Loucy (cell line): ENCODE data around the gene SGIP1.

Source experiments
- H2AFZ ChIP-seq: fragments of 200-600 bp; sonication (generic); 2 replicates; pipeline ENCODE4 v1.6.0; 2016; ENCODE audit warnings: antibody characterized with exemption, mild to moderate bottlenecking, low read length, moderate library complexity
- H3F3A ChIP-seq: fragments of 200-600 bp; 2 replicates; pipeline ENCODE4 v1.6.0; 2016; ENCODE audit warnings: antibody characterized with exemption, low read depth, mild to moderate bottlenecking
- H3K27me3 ChIP-seq: fragments of 200-600 bp; sonication (generic); 2 replicates; pipeline ENCODE4 v1.6.1; 2014; ENCODE audit warnings: low read length, mild to moderate bottlenecking; ENCODE audit not compliant: insufficient read depth, poor library complexity, severe bottlenecking
- H3K36me3 ChIP-seq: fragments of 200-600 bp; sonication (generic); 2 replicates; pipeline ENCODE4 v1.6.1; 2016; ENCODE audit warnings: low read length; ENCODE audit not compliant: insufficient read depth
- H3K4me1 ChIP-seq: fragments of 200-600 bp; sonication (generic); 2 replicates; pipeline ENCODE4 v1.5.1; 2014; ENCODE audit warnings: low read length, mild to moderate bottlenecking; ENCODE audit not compliant: insufficient read depth, poor library complexity, severe bottlenecking
- H3K4me2 ChIP-seq: fragments of 200-600 bp; sonication (generic); 2 replicates; pipeline ENCODE4 v1.6.0; 2014; ENCODE audit warnings: antibody characterized with exemption, low read length, low read depth, mild to moderate bottlenecking; ENCODE audit not compliant: poor library complexity, severe bottlenecking
- H3K4me3 ChIP-seq: fragments of 200-600 bp; sonication (generic); 2 replicates; pipeline ENCODE4 v1.5.1; 2014; ENCODE audit warnings: low read length, mild to moderate bottlenecking, mixed read lengths; ENCODE audit not compliant: poor library complexity, severe bottlenecking
- H3K79me2 ChIP-seq: fragments of 200-600 bp; sonication (generic); 2 replicates; pipeline ENCODE4 v1.6.1; 2014; ENCODE audit warnings: low read length; ENCODE audit not compliant: insufficient read depth
- H3K9ac ChIP-seq: fragments of 200-600 bp; sonication (generic); 2 replicates; pipeline ENCODE4 v1.6.0; 2014; ENCODE audit warnings: mild to moderate bottlenecking, low read depth, low read length, moderate library complexity; ENCODE audit not compliant: poor library complexity, severe bottlenecking
- H3K9me2 ChIP-seq: fragments of 200-600 bp; sonication (generic); replicated peaks from 2 replicates; pipeline ENCODE4 v1.6.1; 2016; ENCODE audit warnings: low read depth, low read length, mixed read lengths
- H3K9me3 ChIP-seq: fragments of 200-600 bp; sonication (generic); 2 replicates; pipeline ENCODE4 v1.6.1; 2014; ENCODE audit warnings: mild to moderate bottlenecking, antibody characterized with exemption, low read length, low read depth; ENCODE audit not compliant: insufficient read depth
- H4K20me1 ChIP-seq: fragments of 200-600 bp; sonication (generic); 2 replicates; pipeline ENCODE4 v1.6.0; 2014; ENCODE audit warnings: antibody characterized with exemption, low read length, mild to moderate bottlenecking; ENCODE audit not compliant: insufficient read depth, poor library complexity, severe bottlenecking
- EZH2phosphoT487 ChIP-seq: fragments of 200-600 bp; IDR thresholded peaks from 2 replicates; pipeline ENCODE4 v1.6.1; 2018; ENCODE audit warnings: antibody characterized with exemption, mild to moderate bottlenecking, moderate library complexity, borderline replicate concordance
- TF ChIP-seq, protein P1 (sequence below): fragments of 200-600 bp; sonication (generic); conservative IDR thresholded peaks from 2 replicates; pipeline ENCODE4 v1.5.1; 2014; ENCODE audit warnings: mild to moderate bottlenecking, antibody characterized with exemption, low read length

SGIP1 gene

DNA sequence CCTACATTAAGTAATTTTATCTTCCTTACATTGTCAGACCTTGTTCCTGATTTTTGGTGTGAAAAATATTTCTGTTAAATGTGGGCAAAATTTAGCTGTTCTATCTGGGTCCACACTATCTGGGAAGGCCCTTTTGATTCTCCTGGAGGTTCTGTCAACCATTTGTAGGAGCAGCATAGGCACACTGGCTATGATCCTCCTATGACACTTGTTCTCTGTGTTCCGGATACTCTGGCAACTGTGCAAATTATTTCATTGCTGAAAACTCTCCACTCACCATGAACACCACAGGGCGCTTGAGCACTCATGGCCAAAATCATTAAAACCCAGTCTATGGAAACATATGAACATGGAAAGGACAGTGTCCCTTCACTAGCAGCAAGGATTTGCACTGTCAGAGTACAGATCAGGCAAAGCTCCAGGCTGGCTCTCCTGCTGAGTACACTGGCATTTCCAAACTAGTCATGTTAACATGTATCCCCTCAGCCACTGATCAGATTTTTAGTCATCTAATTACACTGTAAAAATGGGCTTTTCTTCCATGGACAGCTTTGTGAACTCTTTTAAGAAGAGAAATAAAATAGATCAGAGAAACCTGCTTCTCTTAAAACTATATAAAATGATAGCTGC is 43.9 kb upstream of the SGIP1 start:
- TF ChIP-seq EZH2phosphoT487 = no peak
- TF ChIP-seq, protein P1, sequence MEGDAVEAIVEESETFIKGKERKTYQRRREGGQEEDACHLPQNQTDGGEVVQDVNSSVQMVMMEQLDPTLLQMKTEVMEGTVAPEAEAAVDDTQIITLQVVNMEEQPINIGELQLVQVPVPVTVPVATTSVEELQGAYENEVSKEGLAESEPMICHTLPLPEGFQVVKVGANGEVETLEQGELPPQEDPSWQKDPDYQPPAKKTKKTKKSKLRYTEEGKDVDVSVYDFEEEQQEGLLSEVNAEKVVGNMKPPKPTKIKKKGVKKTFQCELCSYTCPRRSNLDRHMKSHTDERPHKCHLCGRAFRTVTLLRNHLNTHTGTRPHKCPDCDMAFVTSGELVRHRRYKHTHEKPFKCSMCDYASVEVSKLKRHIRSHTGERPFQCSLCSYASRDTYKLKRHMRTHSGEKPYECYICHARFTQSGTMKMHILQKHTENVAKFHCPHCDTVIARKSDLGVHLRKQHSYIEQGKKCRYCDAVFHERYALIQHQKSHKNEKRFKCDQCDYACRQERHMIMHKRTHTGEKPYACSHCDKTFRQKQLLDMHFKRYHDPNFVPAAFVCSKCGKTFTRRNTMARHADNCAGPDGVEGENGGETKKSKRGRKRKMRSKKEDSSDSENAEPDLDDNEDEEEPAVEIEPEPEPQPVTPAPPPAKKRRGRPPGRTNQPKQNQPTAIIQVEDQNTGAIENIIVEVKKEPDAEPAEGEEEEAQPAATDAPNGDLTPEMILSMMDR = no peak
- no peaks in the 10 kb centered on the region for H3K9me3 ChIP-seq
- no peaks in the 10 kb centered on the region for H3K27me3 ChIP-seq
- H3F3A ChIP-seq = peaks cover 5% of the 10 kb centered on the region; the same call in 1 of the 2 replicates
- H4K20me1 ChIP-seq = no peaks in the 10 kb centered on the region
- H3K4me1 ChIP-seq = peaks cover 16% of the 10 kb centered on the region
- no peak overlapping the region for H3K4me2 ChIP-seq
- H3K36me3 ChIP-seq = no peaks in the 10 kb centered on the region
- no peak overlapping the region for H3K4me3 ChIP-seq
- H3K9ac ChIP-seq = no peak overlapping the region
- no peaks in the 10 kb centered on the region for H3K79me2 ChIP-seq
- no peak overlapping the region for H2AFZ ChIP-seq
- no peaks in the 10 kb centered on the region for H3K9me2 ChIP-seq

DNA sequence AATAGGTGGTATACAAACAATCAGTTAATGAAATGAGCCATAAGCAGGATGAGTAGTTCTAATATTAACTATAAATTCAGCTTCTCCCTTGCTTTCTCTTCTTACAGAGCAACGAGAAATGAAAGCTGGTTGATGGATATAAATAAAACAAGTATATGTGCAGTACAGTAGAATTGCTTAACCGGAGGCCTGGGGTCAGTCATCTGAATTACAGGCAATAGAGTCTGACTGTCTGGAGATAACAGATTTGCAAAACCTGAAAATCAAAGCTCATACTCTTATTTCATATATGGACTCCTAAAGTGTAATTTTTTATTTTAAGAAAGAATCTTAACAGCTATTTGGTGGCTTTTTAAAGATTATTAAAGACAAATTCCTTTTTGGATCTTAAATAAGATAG is 43.1 kb upstream of the SGIP1 start:
- H3K4me1 ChIP-seq = peaks cover 23% of the 10 kb centered on the region
- TF ChIP-seq EZH2phosphoT487 = no peak
- TF ChIP-seq, protein P1 = no peak
- H2AFZ ChIP-seq = no peak overlapping the region
- H3F3A ChIP-seq = peaks cover 5% of the 10 kb centered on the region; the same call in 1 of the 2 replicates
- no peak overlapping the region for H3K4me3 ChIP-seq
- H3K27me3 ChIP-seq = no peaks in the 10 kb centered on the region
- H3K9me2 ChIP-seq = no peaks in the 10 kb centered on the region
- no peaks in the 10 kb centered on the region for H4K20me1 ChIP-seq
- no peaks in the 10 kb centered on the region for H3K36me3 ChIP-seq
- no peak overlapping the region for H3K4me2 ChIP-seq
- no peaks in the 10 kb centered on the region for H3K9me3 ChIP-seq
- H3K9ac ChIP-seq = no peak overlapping the region
- no peaks in the 10 kb centered on the region for H3K79me2 ChIP-seq

DNA sequence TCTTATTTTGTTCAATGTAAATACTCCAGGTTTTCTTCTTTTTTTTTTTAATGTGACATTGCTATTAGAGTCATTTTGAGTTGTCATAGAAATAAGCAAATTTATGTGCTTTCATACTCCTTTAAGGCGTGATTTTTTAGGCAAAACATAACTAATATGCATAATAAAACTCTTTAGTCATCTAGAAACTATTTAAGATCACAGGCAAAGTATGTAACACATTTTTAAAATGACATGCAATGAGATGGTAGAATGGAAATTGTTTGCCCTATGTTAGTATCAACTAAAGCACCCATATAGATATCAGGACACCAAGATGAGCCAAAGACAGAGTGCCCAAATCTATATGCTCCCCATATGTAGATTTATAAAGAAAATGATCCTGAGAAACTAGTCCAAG is 41.5 kb upstream of the SGIP1 start:
- H3K27me3 ChIP-seq = no peaks in the 10 kb centered on the region
- no peak overlapping the region for H3K9ac ChIP-seq
- H3K4me2 ChIP-seq = no peak overlapping the region
- peaks cover 30% of the 10 kb centered on the region for H3K4me1 ChIP-seq
- H2AFZ ChIP-seq = no peak overlapping the region
- TF ChIP-seq EZH2phosphoT487 = no peak
- TF ChIP-seq, protein P1 = no peak
- H3K4me3 ChIP-seq = no peak overlapping the region
- H3K9me2 ChIP-seq = no peaks in the 10 kb centered on the region
- H3F3A ChIP-seq = peaks cover 5% of the 10 kb centered on the region; the same call in 1 of the 2 replicates
- no peaks in the 10 kb centered on the region for H4K20me1 ChIP-seq
- no peaks in the 10 kb centered on the region for H3K36me3 ChIP-seq
- no peaks in the 10 kb centered on the region for H3K79me2 ChIP-seq
- no peaks in the 10 kb centered on the region for H3K9me3 ChIP-seq
